GM08714 (cell line): Measurements from ENCODE around the gene UVSSA.

Experiments
- H3K4me3 ChIP-seq: fragments of 200-500 bp; sonication (Bioruptor generic); 2 replicates; pipeline ENCODE4 v1.5.1; 2014; ENCODE audit warnings: mild to moderate bottlenecking, low read length, inconsistent platforms
- ZNF274 ChIP-seq: IDR thresholded peaks from 2 replicates; pipeline ENCODE4 v1.6.1; 2012; ENCODE audit warnings: mild to moderate bottlenecking, low read depth, low read length

The UVSSA gene

GRCh38 chr4:1405636-1406393 lies 58.8 kb downstream of the UVSSA start:
- no peak overlapping the region for H3K4me3 ChIP-seq
- TF ChIP-seq ZNF274 = no peak

- no peak for TF ChIP-seq ZNF274
- H3K4me3 ChIP-seq = no peak within 1 kb of the TSS
Observed at GRCh38 chr4:1406394-1406980, 59.5 kb downstream of the UVSSA start, which contains the start of gene NKX1-1. NKX1-1 (minus strand) TSS chr4:1406442; CDS start chr4:1406442, 0 bp downstream.

GRCh38 chr4:1406981-1407656 lies 60.1 kb downstream of the UVSSA start:
- no peak overlapping the region for H3K4me3 ChIP-seq
- no peak for TF ChIP-seq ZNF274

- H3K4me3 ChIP-seq = no peak overlapping the region
- TF ChIP-seq ZNF274 = no peak
Observed at GRCh38 chr4:1407657-1408333, 60.8 kb downstream of the UVSSA start.

GRCh38 chr4:1408418-1408817 lies 61.4 kb downstream of the UVSSA start:
- no peak overlapping the region for H3K4me3 ChIP-seq
- no peak for TF ChIP-seq ZNF274

GRCh38 chr4:1409079-1409478 lies 62.1 kb downstream of the UVSSA start:
- no peak for TF ChIP-seq ZNF274
- no peak overlapping the region for H3K4me3 ChIP-seq

DNA sequence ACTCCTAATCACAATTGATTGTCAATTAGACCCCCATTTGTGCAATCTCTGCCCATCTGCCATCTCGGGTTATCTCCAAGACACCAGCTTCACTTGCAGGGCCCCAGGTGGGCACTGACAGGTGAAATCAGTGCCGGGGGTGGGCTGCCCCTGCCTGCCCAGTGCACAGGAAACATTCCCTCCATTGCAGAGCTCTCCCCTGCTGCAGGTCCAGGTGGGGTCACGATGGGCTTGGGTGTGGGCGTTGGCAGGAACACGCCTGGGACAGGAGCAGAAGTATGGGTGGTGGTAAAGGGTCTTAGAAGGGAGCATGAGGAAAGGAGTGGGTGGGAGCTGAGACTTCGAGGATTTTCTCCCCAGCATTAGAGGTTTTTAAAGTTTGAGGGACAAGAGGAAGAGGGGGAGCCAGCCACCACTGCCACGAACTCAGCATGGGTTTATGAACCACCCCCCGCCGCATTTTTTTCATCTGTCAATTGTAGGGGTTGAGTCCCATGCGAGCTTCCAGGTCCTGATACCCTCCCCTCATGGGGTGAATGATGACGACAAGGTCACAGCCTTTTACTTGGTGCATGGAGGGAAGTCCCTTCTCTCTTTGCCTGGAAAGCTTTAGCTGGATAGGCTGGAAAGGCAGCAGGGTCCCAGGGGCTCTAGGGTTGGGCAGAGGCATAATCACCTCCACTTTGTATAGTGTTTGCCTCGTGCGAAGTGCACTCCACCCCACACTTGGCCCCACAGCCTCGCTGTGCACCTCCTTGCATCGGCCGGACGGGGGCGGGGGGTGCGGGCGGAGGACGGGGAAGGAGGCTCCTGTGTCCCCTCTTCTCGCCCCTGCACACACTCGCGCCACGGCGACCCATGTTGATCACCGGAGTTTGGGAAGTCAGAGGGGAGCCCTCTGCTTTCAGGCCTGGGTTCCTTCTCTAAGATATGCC lies 62.8 kb downstream of the UVSSA start:
- TF ChIP-seq ZNF274 = no peak

GRCh38 chr4:1410491-1411325 lies 63.7 kb downstream of the UVSSA start:
- H3K4me3 ChIP-seq = no peak overlapping the region
- no peak for TF ChIP-seq ZNF274

More for the DNA sequence above, 62.8 kb downstream of the UVSSA start:
- no peak overlapping the region for H3K4me3 ChIP-seq

DNA sequence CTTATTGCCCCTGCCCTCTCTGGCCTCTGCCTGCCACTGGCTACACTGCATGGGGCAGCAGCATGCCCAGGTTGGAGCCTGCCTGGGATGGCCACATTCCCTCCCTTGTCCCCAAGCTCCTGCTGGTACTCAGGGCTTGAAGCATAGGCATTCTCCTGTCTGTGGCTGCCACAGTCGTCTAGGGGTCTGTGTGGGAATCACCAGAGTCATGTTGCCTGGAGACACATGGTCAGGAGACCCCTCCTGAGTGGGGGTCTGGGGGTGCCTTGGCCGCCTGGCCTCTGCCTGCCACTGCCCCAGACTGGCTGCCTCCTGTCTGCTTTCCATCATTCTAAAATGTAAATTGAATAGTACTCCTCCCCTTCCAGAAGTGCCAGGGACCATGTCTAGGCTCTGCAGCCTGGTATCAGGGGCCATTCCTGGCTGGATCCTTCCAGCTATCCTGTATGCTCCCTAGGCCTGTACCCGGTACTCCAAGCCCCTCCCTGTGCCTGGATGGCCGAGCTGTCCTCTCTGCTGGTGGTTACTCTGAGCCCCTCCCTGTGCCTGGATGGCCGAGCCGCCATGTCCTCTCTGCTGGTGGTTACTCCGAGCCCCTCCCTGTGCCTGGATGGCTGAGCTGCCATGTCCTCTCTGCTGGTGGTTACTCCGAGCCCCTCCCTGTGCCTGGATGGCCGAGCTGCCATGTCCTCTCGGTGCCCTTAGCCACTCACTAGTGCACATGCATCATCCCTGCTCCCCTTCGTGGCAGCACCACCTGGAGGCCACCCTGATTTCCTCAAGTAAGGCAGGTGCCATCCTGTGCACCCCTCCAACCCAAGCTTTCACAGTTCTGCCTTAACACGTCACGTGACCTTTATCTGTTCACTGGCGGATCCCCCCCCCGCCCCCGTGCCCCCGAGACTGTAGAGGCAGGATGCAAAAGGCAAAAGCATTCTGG lies 64.7 kb downstream of the UVSSA start:
- H3K4me3 ChIP-seq = no peak overlapping the region
- no peak for TF ChIP-seq ZNF274

DNA sequence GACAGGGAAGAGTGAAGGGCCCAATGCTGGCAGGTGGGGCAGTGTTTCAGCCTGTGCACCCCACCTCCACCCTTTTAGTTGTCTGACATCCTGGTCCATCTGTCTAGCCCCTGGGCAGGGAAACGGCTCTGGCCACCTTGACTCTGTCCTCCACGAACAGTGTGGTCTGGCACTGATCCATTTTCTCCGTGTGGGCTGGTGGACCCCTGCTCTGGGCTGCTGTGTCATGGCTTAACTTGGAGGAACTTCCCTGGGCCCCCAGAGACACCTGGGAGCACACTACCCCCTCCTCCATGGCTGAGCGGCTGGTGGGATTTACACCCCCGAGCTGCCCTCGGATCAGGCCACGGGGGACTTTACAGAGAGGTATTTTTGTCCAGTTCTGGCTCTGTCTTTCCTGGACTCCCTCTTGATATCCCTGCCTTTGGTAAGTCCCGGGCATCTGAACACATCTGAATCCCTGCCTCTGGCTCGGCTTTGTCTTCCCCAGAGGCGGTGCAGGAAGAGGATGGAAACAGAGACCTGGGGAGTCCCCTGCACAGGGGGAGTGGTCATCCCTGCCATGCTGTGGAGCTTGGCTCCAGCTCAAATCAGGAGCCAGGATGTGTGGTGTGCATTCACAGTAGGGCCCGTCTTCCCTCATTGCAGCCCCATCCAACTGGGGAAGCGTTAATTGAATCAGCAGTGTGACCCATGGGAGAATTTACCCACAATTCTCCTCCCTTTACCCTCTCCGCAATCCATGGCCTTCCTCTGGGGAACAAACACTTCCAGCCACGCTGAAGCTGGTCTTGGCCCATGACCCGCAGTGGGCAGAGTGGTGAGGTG lies 65.6 kb downstream of the UVSSA start:
- no peak overlapping the region for H3K4me3 ChIP-seq
- no peak for TF ChIP-seq ZNF274

GRCh38 chr4:1413204-1413663 lies 66.2 kb downstream of the UVSSA start:
- TF ChIP-seq ZNF274 = no peak
- no peak overlapping the region for H3K4me3 ChIP-seq
